Measurements from ENCODE around the gene USF1. TPM values are rescaled to one million over a fixed set of nuclear protein-coding genes. Genes with fewer than 3 reads are reported as not detected.
"Not testable (repeated sequence)": the region's sequence is repeated elsewhere in the genome, so short reads cannot be mapped to it uniquely, and the experiment has no call there.

The USF1 gene
- total and polyA plus RNA-seq, 8 donors: 7.2 to 566 (median 60.5) TPM

DNA sequence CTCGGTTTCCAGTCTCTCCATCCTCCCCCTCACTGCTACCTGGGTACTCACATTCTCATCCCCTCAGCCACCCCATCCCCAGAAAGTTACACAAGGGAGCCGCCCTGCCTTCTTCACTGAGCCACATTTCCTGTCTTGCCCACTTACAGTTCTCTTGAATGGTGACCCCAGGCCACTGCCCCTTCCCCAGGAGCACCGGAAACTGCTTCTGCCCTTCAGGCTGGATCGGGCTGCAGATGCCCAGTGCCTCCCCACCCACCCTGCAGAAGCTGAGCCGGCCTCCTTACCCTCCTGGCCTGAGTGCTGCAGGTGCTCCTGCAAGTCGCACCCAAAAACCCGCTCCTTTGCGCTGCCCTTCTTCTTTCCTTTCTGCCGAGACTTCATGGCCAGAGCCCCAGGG is 23.5 kb upstream of the USF1 start:
- Histone ChIP-seq H3K4me1 (peaks cover 0 to 18% (median 0%) of the 10 kb centered on the region in 4 donors), H3K27me3 (peaks cover 0 to 2% (median 0%) of the 10 kb centered on the region in 3 donors), H3K4me3 (peak overlapping the region; percentile 36 to 52 (median 43)), H3K36me3 (peaks cover 0 to 15% (median 4%) of the 10 kb centered on the region in 4 donors), H3K9me3 (no peaks in the 10 kb centered on the region), H3K27ac (peak overlapping the region; percentile 46 to 90 (median 73))
- intact Hi-C loops (cut with DNase I; ENCODE audit: low total_unique reads): no loop called here
- 73 to 86% (median 77%) methylated on average over 9 of the region's 9 CpGs for WGBS, 5 donors
- TF ChIP-seq EP300 (IDR thresholded peaks at IDR 0.05) (no peak), POLR2A (IDR thresholded peaks at IDR 0.05) (no peak), POLR2AphosphoS5 (IDR thresholded peaks at IDR 0.05) (no peak)
- TF ChIP-seq, protein P1, sequence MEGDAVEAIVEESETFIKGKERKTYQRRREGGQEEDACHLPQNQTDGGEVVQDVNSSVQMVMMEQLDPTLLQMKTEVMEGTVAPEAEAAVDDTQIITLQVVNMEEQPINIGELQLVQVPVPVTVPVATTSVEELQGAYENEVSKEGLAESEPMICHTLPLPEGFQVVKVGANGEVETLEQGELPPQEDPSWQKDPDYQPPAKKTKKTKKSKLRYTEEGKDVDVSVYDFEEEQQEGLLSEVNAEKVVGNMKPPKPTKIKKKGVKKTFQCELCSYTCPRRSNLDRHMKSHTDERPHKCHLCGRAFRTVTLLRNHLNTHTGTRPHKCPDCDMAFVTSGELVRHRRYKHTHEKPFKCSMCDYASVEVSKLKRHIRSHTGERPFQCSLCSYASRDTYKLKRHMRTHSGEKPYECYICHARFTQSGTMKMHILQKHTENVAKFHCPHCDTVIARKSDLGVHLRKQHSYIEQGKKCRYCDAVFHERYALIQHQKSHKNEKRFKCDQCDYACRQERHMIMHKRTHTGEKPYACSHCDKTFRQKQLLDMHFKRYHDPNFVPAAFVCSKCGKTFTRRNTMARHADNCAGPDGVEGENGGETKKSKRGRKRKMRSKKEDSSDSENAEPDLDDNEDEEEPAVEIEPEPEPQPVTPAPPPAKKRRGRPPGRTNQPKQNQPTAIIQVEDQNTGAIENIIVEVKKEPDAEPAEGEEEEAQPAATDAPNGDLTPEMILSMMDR (IDR thresholded peaks at IDR 0.05): no peak
- DNase-seq: no peak

GRCh38 chr1:161068306-161069234 is 22.8 kb upstream of the USF1 start:
- TF ChIP-seq EP300 (IDR thresholded peaks at IDR 0.05): no peak
- TF ChIP-seq POLR2AphosphoS5 (IDR thresholded peaks at IDR 0.05): no peak
- TF ChIP-seq, protein P1 (IDR thresholded peaks at IDR 0.05): no peak
- TF ChIP-seq POLR2A (IDR thresholded peaks at IDR 0.05): no peak
- peak; percentile 62 to 82 for DNase-seq
- H3K9me3 ChIP-seq: no peaks in the 10 kb centered on the region
- H3K36me3 ChIP-seq: peaks cover 0 to 11% (median under 1%) of the 10 kb centered on the region in 4 donors
- peaks cover 0 to 18% (median 0%) of the 10 kb centered on the region in 4 donors for H3K4me1 ChIP-seq
- WGBS, 5 donors: 59 to 73% (median 69%) methylated on average over 10 of the region's 10 CpGs
- H3K27ac ChIP-seq: peak overlapping the region; percentile 26 to 90 (median 73)
- intact Hi-C loops (cut with DNase I; ENCODE audit: low total_unique reads): no loop called here
- H3K4me3 ChIP-seq: peak overlapping the region; percentile 36 to 52 (median 43)
- peaks cover 0 to 9% (median 0%) of the 10 kb centered on the region in 3 donors for H3K27me3 ChIP-seq

GRCh38 chr1:161066694-161067093 is 20.9 kb upstream of the USF1 start:
- Histone ChIP-seq H3K27ac (no peak overlapping the region), H3K4me3 (no peak overlapping the region), H3K9me3 (no peaks in the 10 kb centered on the region), H3K36me3 (no peaks in the 10 kb centered on the region), H3K27me3 (peaks cover 0 to 10% (median 0%) of the 10 kb centered on the region in 3 donors), H3K4me1 (peaks cover 0 to 18% (median 0%) of the 10 kb centered on the region in 4 donors)
- intact Hi-C loops (cut with DNase I; ENCODE audit: low total_unique reads): no loop called here
- DNase-seq: no peak
- 62 to 71% (median 67%) methylated on average over 3 of the region's 3 CpGs for WGBS, 5 donors
- TF ChIP-seq POLR2AphosphoS5 (IDR thresholded peaks at IDR 0.05) (no peak), EP300 (IDR thresholded peaks at IDR 0.05) (no peak)
- TF ChIP-seq, protein P1 (IDR thresholded peaks at IDR 0.05): no peak

- intact Hi-C loops (cut with DNase I; ENCODE audit: low total_unique reads); H3K9me3 ChIP-seq; H3K36me3 ChIP-seq; DNase-seq; H3K4me3 ChIP-seq; H3K27ac ChIP-seq: not testable (repeated sequence)
- peaks cover 0 to 10% (median 0%) of the 10 kb centered on the region in 3 donors for H3K27me3 ChIP-seq
- peaks cover 0 to 18% (median 0%) of the 10 kb centered on the region in 4 donors for H3K4me1 ChIP-seq
- WGBS, 5 donors: 91 to 96% (median 92%) methylated on average over 7 of the region's 7 CpGs
Measured at GRCh38 chr1:161065681-161066080, 19.9 kb upstream of the USF1 start.

DNA sequence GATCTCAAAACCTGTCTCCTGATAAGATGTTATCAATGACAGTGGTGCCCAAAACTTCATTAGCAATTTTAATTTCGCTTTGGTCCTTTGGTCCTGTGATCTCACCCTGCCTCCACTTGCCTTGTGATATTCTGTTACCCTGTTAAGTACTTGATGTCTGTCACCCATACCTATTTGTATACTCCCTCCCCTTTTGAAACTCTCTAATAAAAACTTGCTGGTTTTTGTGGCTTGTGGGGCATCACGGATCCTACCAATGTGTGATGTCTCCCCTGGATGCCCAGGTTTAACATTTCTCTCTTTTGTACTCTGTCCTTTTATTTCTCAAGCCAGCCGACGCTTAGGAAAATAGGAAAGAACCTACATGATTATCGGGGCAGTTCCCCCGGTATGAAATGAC is 18.2 kb upstream of the USF1 start:
- DNase-seq; H3K36me3 ChIP-seq; H3K9me3 ChIP-seq; H3K4me3 ChIP-seq; intact Hi-C loops (cut with DNase I; ENCODE audit: low total_unique reads); H3K27ac ChIP-seq: not testable (repeated sequence)
- Histone ChIP-seq H3K4me1 (peaks cover 0 to 13% (median 0%) of the 10 kb centered on the region in 4 donors), H3K27me3 (peaks cover 0 to 10% (median 0%) of the 10 kb centered on the region in 3 donors)
- 54 to 66% (median 60%) methylated on average over 6 of the region's 6 CpGs for WGBS, 5 donors

Measured in stomach (tissue), 9 donors.